ENCODE measurements around the gene TMPRSS6.

DNA sequence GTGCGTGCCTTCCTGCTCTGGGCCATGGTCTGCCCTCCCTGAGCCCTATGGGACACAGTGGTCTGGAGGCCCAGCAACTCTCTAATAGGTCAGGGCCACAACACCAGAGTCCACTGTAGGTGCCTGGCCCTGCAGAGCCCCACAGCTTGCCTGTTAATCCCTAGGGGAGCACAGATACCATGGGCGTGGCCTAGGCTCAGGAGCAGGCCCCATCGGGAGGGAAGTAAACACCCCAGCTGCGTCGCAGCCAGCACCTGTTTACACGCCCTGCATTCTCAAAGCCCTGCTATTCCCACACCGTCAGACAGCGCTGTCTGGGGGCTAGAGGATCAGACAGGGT, 55.5 kb downstream of the TMPRSS6 start:
- TF ChIP-seq, protein P1, sequence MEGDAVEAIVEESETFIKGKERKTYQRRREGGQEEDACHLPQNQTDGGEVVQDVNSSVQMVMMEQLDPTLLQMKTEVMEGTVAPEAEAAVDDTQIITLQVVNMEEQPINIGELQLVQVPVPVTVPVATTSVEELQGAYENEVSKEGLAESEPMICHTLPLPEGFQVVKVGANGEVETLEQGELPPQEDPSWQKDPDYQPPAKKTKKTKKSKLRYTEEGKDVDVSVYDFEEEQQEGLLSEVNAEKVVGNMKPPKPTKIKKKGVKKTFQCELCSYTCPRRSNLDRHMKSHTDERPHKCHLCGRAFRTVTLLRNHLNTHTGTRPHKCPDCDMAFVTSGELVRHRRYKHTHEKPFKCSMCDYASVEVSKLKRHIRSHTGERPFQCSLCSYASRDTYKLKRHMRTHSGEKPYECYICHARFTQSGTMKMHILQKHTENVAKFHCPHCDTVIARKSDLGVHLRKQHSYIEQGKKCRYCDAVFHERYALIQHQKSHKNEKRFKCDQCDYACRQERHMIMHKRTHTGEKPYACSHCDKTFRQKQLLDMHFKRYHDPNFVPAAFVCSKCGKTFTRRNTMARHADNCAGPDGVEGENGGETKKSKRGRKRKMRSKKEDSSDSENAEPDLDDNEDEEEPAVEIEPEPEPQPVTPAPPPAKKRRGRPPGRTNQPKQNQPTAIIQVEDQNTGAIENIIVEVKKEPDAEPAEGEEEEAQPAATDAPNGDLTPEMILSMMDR (IDR thresholded peaks at IDR 0.05; ENCODE audit: low read depth, low read length): no peak
- no peak for TF ChIP-seq EZH2phosphoT487 (IDR thresholded peaks at IDR 0.05; ENCODE audit: low read depth)
